DOHH2 (cell line): ENCODE measurements around the gene SDC4.

Experiments
- EZH2phosphoT487 ChIP-seq: fragments of 200-600 bp; sonication (generic); IDR thresholded peaks from 2 replicates; pipeline ENCODE4 v1.6.1; 2017; ENCODE audit warnings: borderline replicate concordance, mild to moderate bottlenecking, antibody characterized with exemption, low read length, moderate library complexity, mixed read lengths
- TF ChIP-seq, protein P1 (sequence below): fragments of 200-600 bp; sonication (generic); IDR thresholded peaks from one replicate; pipeline ENCODE4 v1.5.1; 2014; ENCODE audit warnings: antibody characterized with exemption, mild to moderate bottlenecking, low read depth, low read length; ENCODE audit not compliant: poor library complexity, severe bottlenecking

GRCh38 chr20:45279992-45280391 lies 68.2 kb downstream of the SDC4 start:
- TF ChIP-seq EZH2phosphoT487, result no peak
- TF ChIP-seq, protein P1, sequence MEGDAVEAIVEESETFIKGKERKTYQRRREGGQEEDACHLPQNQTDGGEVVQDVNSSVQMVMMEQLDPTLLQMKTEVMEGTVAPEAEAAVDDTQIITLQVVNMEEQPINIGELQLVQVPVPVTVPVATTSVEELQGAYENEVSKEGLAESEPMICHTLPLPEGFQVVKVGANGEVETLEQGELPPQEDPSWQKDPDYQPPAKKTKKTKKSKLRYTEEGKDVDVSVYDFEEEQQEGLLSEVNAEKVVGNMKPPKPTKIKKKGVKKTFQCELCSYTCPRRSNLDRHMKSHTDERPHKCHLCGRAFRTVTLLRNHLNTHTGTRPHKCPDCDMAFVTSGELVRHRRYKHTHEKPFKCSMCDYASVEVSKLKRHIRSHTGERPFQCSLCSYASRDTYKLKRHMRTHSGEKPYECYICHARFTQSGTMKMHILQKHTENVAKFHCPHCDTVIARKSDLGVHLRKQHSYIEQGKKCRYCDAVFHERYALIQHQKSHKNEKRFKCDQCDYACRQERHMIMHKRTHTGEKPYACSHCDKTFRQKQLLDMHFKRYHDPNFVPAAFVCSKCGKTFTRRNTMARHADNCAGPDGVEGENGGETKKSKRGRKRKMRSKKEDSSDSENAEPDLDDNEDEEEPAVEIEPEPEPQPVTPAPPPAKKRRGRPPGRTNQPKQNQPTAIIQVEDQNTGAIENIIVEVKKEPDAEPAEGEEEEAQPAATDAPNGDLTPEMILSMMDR, result no peak
